Fibroblast of mammary gland (primary cell): ENCODE measurements around the gene DNMT1.
A peak's percentile ranks its signal among the peaks of the same experiment; 100 is the strongest.

ENCODE experiments used
- DNase-seq: peaks from one replicate; pipeline ENCODE4 v3.0.0-alpha.2; 2010; ENCODE audit warnings: low read depth
- H3K4me3 ChIP-seq: 2 replicates; pipeline ENCODE4 v1.5.1; 2011; ENCODE audit warnings: low read depth, mild to moderate bottlenecking, low read length, moderate library complexity; ENCODE audit not compliant: control insufficient read depth
- TF ChIP-seq, protein P1 (sequence below): conservative IDR thresholded peaks from 2 replicates; pipeline ENCODE4 v1.5.1; 2011; ENCODE audit warnings: low read depth, low read length, inconsistent platforms; ENCODE audit not compliant: control insufficient read depth, insufficient read depth

Gene DNMT1

GRCh38 chr19:10227026-10227971 lies 32.5 kb upstream of the DNMT1 start:
- peak overlapping the region; percentile 9 for H3K4me3 ChIP-seq
- peak; percentile 61 for DNase-seq
- TF ChIP-seq, protein P1, sequence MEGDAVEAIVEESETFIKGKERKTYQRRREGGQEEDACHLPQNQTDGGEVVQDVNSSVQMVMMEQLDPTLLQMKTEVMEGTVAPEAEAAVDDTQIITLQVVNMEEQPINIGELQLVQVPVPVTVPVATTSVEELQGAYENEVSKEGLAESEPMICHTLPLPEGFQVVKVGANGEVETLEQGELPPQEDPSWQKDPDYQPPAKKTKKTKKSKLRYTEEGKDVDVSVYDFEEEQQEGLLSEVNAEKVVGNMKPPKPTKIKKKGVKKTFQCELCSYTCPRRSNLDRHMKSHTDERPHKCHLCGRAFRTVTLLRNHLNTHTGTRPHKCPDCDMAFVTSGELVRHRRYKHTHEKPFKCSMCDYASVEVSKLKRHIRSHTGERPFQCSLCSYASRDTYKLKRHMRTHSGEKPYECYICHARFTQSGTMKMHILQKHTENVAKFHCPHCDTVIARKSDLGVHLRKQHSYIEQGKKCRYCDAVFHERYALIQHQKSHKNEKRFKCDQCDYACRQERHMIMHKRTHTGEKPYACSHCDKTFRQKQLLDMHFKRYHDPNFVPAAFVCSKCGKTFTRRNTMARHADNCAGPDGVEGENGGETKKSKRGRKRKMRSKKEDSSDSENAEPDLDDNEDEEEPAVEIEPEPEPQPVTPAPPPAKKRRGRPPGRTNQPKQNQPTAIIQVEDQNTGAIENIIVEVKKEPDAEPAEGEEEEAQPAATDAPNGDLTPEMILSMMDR: no peak

- DNase-seq: peak; percentile 99
- peak overlapping the region; percentile 6 for H3K4me3 ChIP-seq
- TF ChIP-seq, protein P1: no peak
Measured at GRCh38 chr19:10226376-10227025, 31.7 kb upstream of the DNMT1 start.

GRCh38 chr19:10226021-10226375 lies 31.2 kb upstream of the DNMT1 start:
- H3K4me3 ChIP-seq: peak overlapping the region; percentile 6
- TF ChIP-seq, protein P1: no peak
- no peak for DNase-seq

- no peak for DNase-seq
- TF ChIP-seq, protein P1: no peak
- no peak overlapping the region for H3K4me3 ChIP-seq
Measured at GRCh38 chr19:10224337-10224736, 29.6 kb upstream of the DNMT1 start.

GRCh38 chr19:10223488-10224213 lies 28.9 kb upstream of the DNMT1 start:
- DNase-seq: no peak
- TF ChIP-seq, protein P1: no peak
- no peak overlapping the region for H3K4me3 ChIP-seq

DNA sequence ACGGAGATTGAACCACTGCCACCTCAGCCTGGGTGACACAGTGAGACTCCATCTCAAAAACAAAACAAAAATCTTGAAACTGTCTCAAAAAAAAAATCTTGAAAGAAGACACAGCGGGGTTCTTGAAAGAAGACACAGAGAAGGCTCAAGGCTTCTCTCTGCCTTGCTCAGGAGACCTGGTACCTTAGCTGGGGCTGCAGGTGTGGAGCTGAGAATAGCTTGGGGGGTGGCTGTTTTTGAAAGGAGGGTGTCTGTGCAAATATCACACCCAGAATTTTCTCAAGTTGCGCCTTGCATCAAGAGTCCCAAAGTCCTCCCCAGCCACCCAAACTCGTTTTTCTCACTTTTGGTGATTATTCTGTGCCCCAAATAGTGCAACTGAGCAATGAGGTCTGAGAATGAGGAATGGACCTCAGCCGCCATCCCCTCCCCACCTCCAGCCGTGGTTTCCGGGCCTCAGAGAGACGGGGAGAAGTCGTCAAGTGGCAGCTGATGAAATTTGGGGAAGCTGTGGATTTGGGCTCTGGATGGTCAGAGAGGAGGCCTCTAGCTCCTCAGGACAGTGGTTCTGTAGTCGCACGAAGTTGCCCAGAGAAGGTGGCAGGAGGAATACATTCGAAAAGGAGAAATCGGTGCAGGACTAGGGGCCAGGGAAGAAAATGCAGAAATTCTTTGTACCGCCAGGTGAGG lies 27.6 kb upstream of the DNMT1 start:
- no peak for DNase-seq
- TF ChIP-seq, protein P1: no peak
- no peak overlapping the region for H3K4me3 ChIP-seq
